ENCODE results near the gene NOL4L.

GRCh38 chr20:32559205-32559752 is 25.9 kb downstream of the NOL4L start:
- TF ChIP-seq CTCF (IDR thresholded peaks at IDR 0.05; ENCODE audit: low read length) (no peak), EZH2 (IDR thresholded peaks at IDR 0.05; ENCODE audit: borderline replicate concordance, low read length) (no peak)
